Gastrocnemius medialis (tissue), 4 donors: ENCODE data around the gene PPP1R13L. TPM values are rescaled to one million over a fixed set of nuclear protein-coding genes. Genes with fewer than 3 reads are reported as not detected.
A peak's percentile ranks its signal among the peaks of the same experiment; 100 is the strongest.

ENCODE experiments used
- ATAC-seq, 2 donors: fragments of 150-250 bp; one replicate each; pipeline ENCODE4 v1.9.1; 2016
- DNase-seq, 2 donors: peaks; one replicate each; pipeline ENCODE4 v3.0.0-alpha.2; 2019
- H3K27ac ChIP-seq, 4 donors: fragments of 200-600 bp; sonication (generic); 1 replicate in 1 of 4; 2 replicates in 3 of 4; pipeline ENCODE4 v1.5.1; 2016 to 2018; ENCODE audit warnings: mild to moderate bottlenecking in 2 of 4, moderate library complexity in 1 of 4
- H3K27me3 ChIP-seq, 3 donors: fragments of 200-600 bp; sonication (generic) in 2 of 3; 1 replicate in 1 of 3; 2 replicates in 2 of 3; pipeline versions ENCODE4 v1.5.1 to v1.6.0; 2016 to 2019; ENCODE audit warnings: mild to moderate bottlenecking in 1 of 3, moderate library complexity in 1 of 3
- H3K36me3 ChIP-seq, 2 donors: fragments of 200-600 bp; sonication (generic) in 1 of 2; one replicate each; pipeline ENCODE4 v1.5.1; 2017 to 2018
- H3K4me1 ChIP-seq, 2 donors: fragments of 200-600 bp; sonication (generic) in 1 of 2; one replicate each; pipeline ENCODE4 v1.5.1; 2016 to 2017; ENCODE audit warnings: mild to moderate bottlenecking in 2 of 2
- H3K4me3 ChIP-seq, 4 donors: fragments of 200-600 bp; sonication (generic) in 3 of 4; 1 replicate in 1 of 4; 2 replicates in 3 of 4; pipeline ENCODE4 v1.5.1; 2016 to 2019; ENCODE audit warnings: mild to moderate bottlenecking in 2 of 4
- H3K9me3 ChIP-seq, 3 donors: fragments of 200-600 bp; sonication (generic) in 2 of 3; 1 replicate in 1 of 3; 2 replicates in 2 of 3; pipeline ENCODE4 v1.5.1; 2016 to 2019
- CTCF ChIP-seq, 5 experiments: fragments of 450-650 bp in 3 of 5; fragments of 200-600 bp in 2 of 5; sonication (generic) in 2 of 5; IDR thresholded peaks in 4 of 5; conservative IDR thresholded peaks in 1 of 5; 1 replicate in 4 of 5; 2 replicates in 1 of 5; pipeline ENCODE4 v1.5.1; 2016 to 2019; ENCODE audit warnings: antibody characterized with exemption in 5 of 5, mild to moderate bottlenecking in 3 of 5, moderate library complexity in 3 of 5
- POLR2A ChIP-seq, 2 donors: fragments of 450-650 bp; IDR thresholded peaks; one replicate each; pipeline ENCODE4 v1.6.1; 2017; ENCODE audit warnings: antibody characterized with exemption in 2 of 2, mild to moderate bottlenecking in 2 of 2, moderate library complexity in 2 of 2
- in situ Hi-C, 4 donors: fragments of 200-750 bp; cut with MboI; loops; one replicate each; pipeline versions ENCODE4 v1.15.0 to v1.8.0; 2017; ENCODE audit warnings: low sequenced_read_pairs in 4 of 4
- intact Hi-C: fragments of 100-400 bp; cut with DNase I; formaldehyde crosslinking; loops from one replicate; pipeline ENCODE4 v1.15.1; 2023; ENCODE audit warnings: low total_unique reads
- total RNA-seq, 4 donors: library from RNA; depleted of rRNA; stranded (reverse); fragments of >200 nt; gene quantifications; one replicate each; pipeline versions ENCODE4 v1.1.0 to v1.2.3, GENCODE V29; 2016

Gene PPP1R13L
- total RNA-seq, 4 donors from 2014 or later: 1.1 to 6.9 (median 1.5) TPM

DNA sequence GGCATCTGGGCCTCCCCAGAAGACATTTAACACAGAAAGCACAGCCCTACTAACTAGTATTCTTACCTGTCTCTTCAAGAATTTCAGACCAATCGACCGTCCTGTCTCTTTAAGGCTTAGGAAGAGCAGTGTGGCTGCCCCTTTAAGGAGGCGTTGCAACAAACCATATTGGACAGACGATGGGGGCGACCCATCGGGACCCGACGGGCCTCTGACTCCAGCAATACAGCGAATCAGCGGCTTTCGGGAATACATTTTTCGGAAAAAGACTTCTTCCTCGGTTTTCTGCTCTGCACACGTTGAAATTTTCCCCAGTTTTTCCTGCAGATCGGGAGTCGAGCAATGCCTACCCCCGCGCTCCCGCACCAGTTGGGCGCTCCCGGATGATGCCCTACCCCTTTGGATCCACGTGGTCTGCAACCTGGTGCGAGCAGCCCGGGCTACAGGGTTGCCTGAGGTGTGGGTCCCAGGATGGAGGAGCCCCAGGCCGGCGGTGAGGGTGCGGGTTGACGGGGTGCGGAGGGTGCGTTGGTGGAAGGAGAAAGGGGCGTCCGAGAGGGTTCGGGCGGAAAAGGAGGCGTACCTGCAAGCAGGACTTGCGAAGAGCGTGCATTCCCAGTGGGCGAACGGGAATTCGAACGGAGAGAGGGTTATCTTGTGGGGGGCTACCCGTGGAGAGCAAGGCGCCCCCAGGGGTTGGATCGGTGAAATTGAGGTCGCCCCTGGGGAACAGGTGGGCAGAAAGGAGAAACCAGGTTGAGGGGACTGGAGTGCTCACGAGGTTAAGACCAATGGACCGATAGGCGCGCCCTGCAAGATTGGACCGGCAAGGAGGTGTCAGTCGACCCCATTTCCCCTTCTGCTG lies 1.6 kb upstream of the PPP1R13L start, which contains the start of gene POLR1G:
TSS of gene POLR1G (plus strand) at position 419 of the 865 bp plus-strand sequence. CDS start at position 472, 53 bp downstream.
- intact Hi-C loops: loop anchor here (2.0 to 5.0 kb wide), 2 partner anchors 16 to 79 kb away; partner anchors contain the start of gene ERCC1
- ATAC-seq: peak; percentile 90 to 92

GRCh38 chr19:45405435-45406225 lies 761 bp upstream of the PPP1R13L start:
- peak overlapping the region; percentile 58 to 94 (median 80) for H3K4me3 ChIP-seq
- peaks cover 22 to 23% of the 10 kb centered on the region in 2 donors for H3K4me1 ChIP-seq
- intact Hi-C loops (loop anchor here (2.0 to 5.0 kb wide), 3 partner anchors 17 to 78 kb away; partner anchors contain the start of genes ERCC1 and ERCC2), in situ Hi-C loops (no loop called here)
- peak overlapping the region; percentile 88 to 96 (median 92) for H3K27ac ChIP-seq
- ATAC-seq (peak; percentile 76 to 78), DNase-seq (peak; percentile 82 to 85)
- peaks cover 0 to under 1% of the 10 kb centered on the region in 2 donors for H3K36me3 ChIP-seq
- no peak for TF ChIP-seq CTCF (IDR thresholded peaks at IDR 0.05 in 4 of 5, conservative IDR thresholded peaks at IDR 0.05 in 1 of 5)
- peak in 1 of 2 donors; percentile 22 for TF ChIP-seq POLR2A (IDR thresholded peaks at IDR 0.05)
- peaks cover 5 to 10% (median 9%) of the 10 kb centered on the region in 3 donors for H3K27me3 ChIP-seq
- no peaks in the 10 kb centered on the region for H3K9me3 ChIP-seq

More for the DNA sequence above, 1.6 kb upstream of the PPP1R13L start, which contains the start of gene POLR1G:
- peak within 1 kb of the TSS; percentile 88 to 96 (median 92) for H3K27ac ChIP-seq
- H3K4me1 ChIP-seq: peaks cover 22 to 23% of the 10 kb centered on the region in 2 donors
- H3K9me3 ChIP-seq: no peaks in the 10 kb centered on the region
- H3K36me3 ChIP-seq: peaks cover 0 to 9% of the 10 kb centered on the region in 2 donors
- peak in 2 of 5 experiments; percentile 62 to 71 for TF ChIP-seq CTCF (IDR thresholded peaks at IDR 0.05 in 4 of 5, conservative IDR thresholded peaks at IDR 0.05 in 1 of 5)
- TF ChIP-seq POLR2A (IDR thresholded peaks at IDR 0.05): peak; percentile 17 to 30
- H3K27me3 ChIP-seq: peaks cover 5 to 10% (median 9%) of the 10 kb centered on the region in 3 donors
- peak; percentile 60 to 69 for DNase-seq
- H3K4me3 ChIP-seq: peak within 1 kb of the TSS; percentile 58 to 94 (median 80)
- in situ Hi-C loops: no loop called here

DNA sequence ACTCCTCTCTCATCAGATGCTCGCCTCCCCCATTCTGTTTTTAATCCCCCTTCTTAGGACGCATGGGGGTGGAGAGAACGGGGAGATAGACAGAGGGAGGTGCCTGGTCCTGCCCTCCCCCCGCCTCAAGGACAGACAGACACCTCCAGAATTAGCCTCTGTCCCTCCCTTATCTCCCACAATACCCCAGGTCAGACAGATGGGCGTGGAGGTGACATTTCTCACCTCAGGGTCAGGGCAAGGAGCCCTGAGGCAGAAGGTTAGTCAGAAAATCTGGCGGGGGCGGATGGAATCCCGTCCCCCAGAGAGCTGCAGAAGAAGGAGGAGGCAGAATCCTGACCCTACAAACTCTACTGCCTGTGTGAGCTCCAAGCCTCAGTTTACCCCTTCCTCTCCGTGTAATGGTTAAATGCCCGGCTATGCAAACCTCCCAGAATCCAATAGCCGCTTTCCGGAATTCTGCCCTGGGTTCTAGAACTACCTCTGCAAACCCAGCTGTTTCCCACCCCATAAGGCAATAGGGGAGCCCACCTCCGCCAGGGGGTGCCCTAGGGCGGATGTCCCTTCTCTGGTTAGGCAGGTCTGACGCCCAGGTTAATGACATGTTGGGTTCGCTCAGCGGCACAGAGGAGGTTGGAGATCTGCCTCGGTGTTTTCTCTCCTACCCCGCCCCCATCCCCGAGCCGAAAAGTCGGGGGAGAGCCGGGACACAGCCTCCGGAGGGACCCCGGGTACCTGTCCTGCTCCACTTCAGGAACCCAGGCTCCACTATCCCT lies 900 bp downstream of the PPP1R13L start:
- peaks cover 5 to 10% (median 9%) of the 10 kb centered on the region in 3 donors for H3K27me3 ChIP-seq
- intact Hi-C loops (loop anchor here (2.0 kb wide), 1 partner anchor 33 kb away; the partner anchor contains the start of gene ERCC2), in situ Hi-C loops (no loop called here)
- peaks cover 22 to 23% of the 10 kb centered on the region in 2 donors for H3K4me1 ChIP-seq
- peak overlapping the region; percentile 88 to 96 (median 92) for H3K27ac ChIP-seq
- no peak for DNase-seq
- peak overlapping the region; percentile 58 to 94 (median 80) for H3K4me3 ChIP-seq
- peak in 1 of 5 experiments; percentile 18 for TF ChIP-seq CTCF (IDR thresholded peaks at IDR 0.05 in 4 of 5, conservative IDR thresholded peaks at IDR 0.05 in 1 of 5)
- TF ChIP-seq POLR2A (IDR thresholded peaks at IDR 0.05): no peak
- no peaks in the 10 kb centered on the region for H3K36me3 ChIP-seq
- ATAC-seq: no peak
- no peaks in the 10 kb centered on the region for H3K9me3 ChIP-seq

DNA sequence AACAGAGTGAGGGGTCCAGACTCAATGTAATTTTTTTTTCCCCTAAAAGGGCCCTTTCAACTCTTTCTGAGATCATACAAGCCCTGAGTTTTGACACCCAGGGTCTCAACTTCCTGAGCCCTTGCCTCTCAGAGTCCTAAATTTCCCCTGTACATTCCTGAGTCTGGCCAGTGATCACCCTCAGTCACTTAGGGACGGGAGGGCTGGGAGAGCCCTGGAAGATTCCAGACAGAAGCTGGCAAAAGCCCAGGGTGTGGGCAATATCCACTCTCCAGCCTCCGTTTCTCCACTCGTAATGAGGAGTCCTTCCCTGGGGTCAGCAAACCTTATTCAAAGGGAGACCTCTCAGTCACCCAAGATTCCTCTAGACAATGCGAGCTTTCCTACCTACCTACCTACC lies 1.6 kb downstream of the PPP1R13L start:
- DNase-seq (no peak), ATAC-seq (no peak)
- intact Hi-C loops: no loop called here
- Histone ChIP-seq H3K27ac (peak overlapping the region in 3 of 4 donors; percentile 8 to 92 (median 88)), H3K27me3 (peaks cover 5 to 10% (median 9%) of the 10 kb centered on the region in 3 donors), H3K4me1 (peaks cover 23 to 27% of the 10 kb centered on the region in 2 donors), H3K36me3 (no peaks in the 10 kb centered on the region), H3K9me3 (no peaks in the 10 kb centered on the region), H3K4me3 (no peak overlapping the region)
- TF ChIP-seq POLR2A (IDR thresholded peaks at IDR 0.05) (no peak), CTCF (IDR thresholded peaks at IDR 0.05 in 4 of 5, conservative IDR thresholded peaks at IDR 0.05 in 1 of 5) (no peak)
- in situ Hi-C loops: no loop called here
